Lung (tissue), 12 donors: ENCODE results near the gene GMEB2. TPM values are rescaled to one million over a fixed set of nuclear protein-coding genes. Genes with fewer than 3 reads are reported as not detected.

Source experiments
- ATAC-seq: fragments of 200-7000 bp; cut with Tn5 transposase; one replicate; pipeline ENCODE4 v1.9.1; 2020; ENCODE audit warnings: moderate number of reproducible peaks; ENCODE audit not compliant: insufficient read depth, low FRiP score
- DNase-seq, 3 donors: peaks; one replicate each; pipeline ENCODE4 v3.0.0-alpha.2; 2013 to 2017
- H3K27ac ChIP-seq, 2 donors: one replicate each; pipeline ENCODE4 v1.5.1; 2013; ENCODE audit warnings: mild to moderate bottlenecking in 2 of 2, moderate library complexity in 2 of 2, control low read depth in 1 of 2, inconsistent platforms in 1 of 2, low read depth in 1 of 2, low read length in 1 of 2
- H3K27me3 ChIP-seq, 3 donors: one replicate each; pipeline ENCODE4 v1.5.1; 2013; ENCODE audit warnings: low read length in 2 of 3; ENCODE audit not compliant: control insufficient read depth in 3 of 3, insufficient read depth in 3 of 3
- H3K36me3 ChIP-seq, 4 donors: one replicate each; pipeline ENCODE4 v1.5.1; 2013; ENCODE audit warnings: low read length in 4 of 4, mild to moderate bottlenecking in 1 of 4, moderate library complexity in 1 of 4; ENCODE audit not compliant: control insufficient read depth in 4 of 4, insufficient read depth in 4 of 4
- H3K4me1 ChIP-seq, 5 donors: one replicate each; pipeline ENCODE4 v1.5.1; 2013; ENCODE audit warnings: low read length in 5 of 5, mild to moderate bottlenecking in 2 of 5, moderate library complexity in 1 of 5; ENCODE audit not compliant: control insufficient read depth in 5 of 5, insufficient read depth in 5 of 5
- H3K4me3 ChIP-seq: one replicate; pipeline ENCODE4 v1.5.1; 2013; ENCODE audit warnings: mild to moderate bottlenecking, control low read depth, moderate library complexity
- H3K9ac ChIP-seq, 2 donors: one replicate each; pipeline ENCODE4 v1.5.1; 2013; ENCODE audit warnings: low read length in 2 of 2, control low read depth in 1 of 2; ENCODE audit not compliant: insufficient read depth in 1 of 2
- H3K9me3 ChIP-seq, 4 donors: one replicate each; pipeline ENCODE4 v1.5.1; 2013; ENCODE audit warnings: low read length in 3 of 4, mild to moderate bottlenecking in 1 of 4, moderate library complexity in 1 of 4; ENCODE audit not compliant: control insufficient read depth in 4 of 4, insufficient read depth in 3 of 4
- WGBS, 2 donors: extraction: QIAGEN DNeasy Blood & Tissue Kit; methylation state at CpG; one replicate each; pipeline ENCODE4 v1.1.7; 2013; 5-methylcytosine and 5-hydroxymethylcytosine counted together
- polyA plus RNA-seq, 2 donors: library from polyadenylated mRNA; stranded (reverse); fragments of 200-250 nt; gene quantifications; one replicate each; pipeline ENCODE4 v1.2.1, GENCODE V29; 2013
- total RNA-seq, 2 donors: library from RNA; depleted of rRNA in 1 of 2; stranded (reverse); fragments of >200 nt in 1 of 2; gene quantifications; one replicate each; pipeline ENCODE4 v1.2.1, GENCODE V29; 2014 to 2021
- TF ChIP-seq, protein P1 (sequence below): IDR thresholded peaks from 2 replicates; pipeline ENCODE4 v1.5.1; 2012; ENCODE audit warnings: mild to moderate bottlenecking; ENCODE audit errors: control extremely low read depth, extremely low read depth
- donor health status: control.
- donor health status: control.
- donor health status: Bipolar disorder and iron deficiency.
- donor health status: healthy.
- donor health status: DM: yes; HTN: yes; CAD: no.

GMEB2 gene
- total and polyA plus RNA-seq, 4 donors, result 7.6 to 12.9 (median 10.3) TPM

GRCh38 chr20:63547725-63548480 is 79.0 kb downstream of the GMEB2 start, which contains the start of gene SRMS:
Gene SRMS (minus strand): TSS chr20:63547749. CDS start chr20:63547463, 286 bp downstream.
- Histone ChIP-seq H3K4me3 (no peak within 1 kb of the TSS), H3K9ac (no peak within 1 kb of the TSS), H3K27ac (no peak within 1 kb of the TSS), H3K9me3 (no peaks in the 10 kb centered on the region), H3K36me3 (no peaks in the 10 kb centered on the region), H3K4me1 (no peaks in the 10 kb centered on the region), H3K27me3 (peaks cover 0 to 28% (median 12%) of the 10 kb centered on the region in 3 donors)
- ATAC-seq (no peak), DNase-seq (no peak)
- TF ChIP-seq, protein P1, sequence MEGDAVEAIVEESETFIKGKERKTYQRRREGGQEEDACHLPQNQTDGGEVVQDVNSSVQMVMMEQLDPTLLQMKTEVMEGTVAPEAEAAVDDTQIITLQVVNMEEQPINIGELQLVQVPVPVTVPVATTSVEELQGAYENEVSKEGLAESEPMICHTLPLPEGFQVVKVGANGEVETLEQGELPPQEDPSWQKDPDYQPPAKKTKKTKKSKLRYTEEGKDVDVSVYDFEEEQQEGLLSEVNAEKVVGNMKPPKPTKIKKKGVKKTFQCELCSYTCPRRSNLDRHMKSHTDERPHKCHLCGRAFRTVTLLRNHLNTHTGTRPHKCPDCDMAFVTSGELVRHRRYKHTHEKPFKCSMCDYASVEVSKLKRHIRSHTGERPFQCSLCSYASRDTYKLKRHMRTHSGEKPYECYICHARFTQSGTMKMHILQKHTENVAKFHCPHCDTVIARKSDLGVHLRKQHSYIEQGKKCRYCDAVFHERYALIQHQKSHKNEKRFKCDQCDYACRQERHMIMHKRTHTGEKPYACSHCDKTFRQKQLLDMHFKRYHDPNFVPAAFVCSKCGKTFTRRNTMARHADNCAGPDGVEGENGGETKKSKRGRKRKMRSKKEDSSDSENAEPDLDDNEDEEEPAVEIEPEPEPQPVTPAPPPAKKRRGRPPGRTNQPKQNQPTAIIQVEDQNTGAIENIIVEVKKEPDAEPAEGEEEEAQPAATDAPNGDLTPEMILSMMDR, result no peak
- 55 to 65% methylated on average over 35 of the region's 35 CpGs for WGBS, 2 donors

DNA sequence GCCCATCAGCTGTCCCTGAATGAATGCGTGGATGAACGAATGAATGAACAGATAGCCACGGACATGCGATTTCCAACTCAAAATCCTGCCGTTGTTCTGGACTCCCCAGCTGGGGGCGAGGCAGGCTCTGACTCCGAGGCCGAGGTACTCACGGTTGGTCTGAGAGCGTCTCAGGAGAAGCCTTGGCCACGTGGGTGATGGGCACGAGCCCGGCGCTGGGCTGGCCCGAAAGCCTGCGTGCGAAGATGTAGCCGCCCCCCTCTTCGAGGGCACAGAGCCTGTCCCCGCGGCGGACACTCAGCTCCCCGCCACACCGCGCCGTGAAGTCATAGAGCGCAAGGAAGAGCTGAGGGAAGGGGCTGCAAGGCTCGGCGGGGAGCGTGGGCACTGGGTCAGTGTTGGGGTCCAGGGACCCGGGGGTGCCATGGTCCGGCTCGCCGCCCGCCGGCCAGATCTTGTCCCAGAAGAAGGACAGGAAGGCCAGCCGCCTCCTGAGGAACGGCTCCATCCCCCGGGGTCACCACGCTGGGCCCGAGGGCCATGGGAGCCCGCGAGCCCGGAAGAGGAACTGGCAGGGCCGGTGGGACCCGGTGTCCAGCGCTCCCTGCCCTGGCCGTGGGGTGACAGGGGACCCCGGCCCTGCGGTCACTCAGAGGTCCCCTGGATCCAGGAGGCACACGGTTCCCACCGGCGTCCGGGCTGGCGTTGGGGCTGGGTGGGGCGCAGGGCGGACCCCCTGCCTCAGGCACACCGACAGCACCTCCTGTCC is 79.8 kb downstream of the GMEB2 start:
- Histone ChIP-seq H3K4me1 (no peaks in the 10 kb centered on the region), H3K27me3 (peaks cover 0 to 28% (median 12%) of the 10 kb centered on the region in 3 donors), H3K27ac (no peak overlapping the region), H3K9me3 (no peaks in the 10 kb centered on the region), H3K4me3 (no peak overlapping the region), H3K36me3 (no peaks in the 10 kb centered on the region), H3K9ac (no peak overlapping the region)
- WGBS, 2 donors, result 48 to 70% methylated on average over 50 to 58 of the region's 58 CpGs
- TF ChIP-seq, protein P1, result no peak
- DNase-seq, result no peak
- ATAC-seq, result no peak

GRCh38 chr20:63546256-63546955 is 80.5 kb downstream of the GMEB2 start:
- H3K4me1 ChIP-seq, result no peaks in the 10 kb centered on the region
- H3K36me3 ChIP-seq, result no peaks in the 10 kb centered on the region
- no peaks in the 10 kb centered on the region for H3K9me3 ChIP-seq
- WGBS, 2 donors, result 76 to 87% methylated on average over 18 to 20 of the region's 20 CpGs
- no peak overlapping the region for H3K4me3 ChIP-seq
- TF ChIP-seq, protein P1, result no peak
- no peak for ATAC-seq
- no peak overlapping the region for H3K27ac ChIP-seq
- no peak for DNase-seq
- H3K27me3 ChIP-seq, result peaks cover 0 to 28% (median 12%) of the 10 kb centered on the region in 3 donors
- no peak overlapping the region for H3K9ac ChIP-seq
